Activated CD4-positive, alpha-beta T cell treated with anti-CD3 and anti-CD28 coated beads for 36 hours (primary cell): ENCODE measurements around the gene HCFC1. TPM values are rescaled to one million over a fixed set of nuclear protein-coding genes. Genes with fewer than 3 reads are reported as not detected.
A peak's percentile ranks its signal among the peaks of the same experiment; 100 is the strongest.

ENCODE experiments used
- ATAC-seq: fragments of 200-7000 bp; cut with Tn5 transposase; one replicate; pipeline ENCODE4 v1.10.0; 2021; ENCODE audit warnings: mild to moderate bottlenecking, moderate library complexity
- CTCF ChIA-PET: fragments of 350-600 bp; sonication (Branson Sonifier 250); formaldehyde crosslinking; loops from one replicate; lab custom pipeline; 2021; ENCODE audit warnings: antibody characterized with exemption; lab: Charles Lee
- POLR2A ChIA-PET: fragments of 350-600 bp; sonication (Branson Sonifier 250); formaldehyde crosslinking; loops from one replicate; lab custom pipeline; 2021; ENCODE audit warnings: antibody characterized with exemption, inconsistent platforms; lab: Charles Lee
- DNase-seq: peaks from one replicate; pipeline ENCODE4 v3.0.0-alpha.2; 2020
- H3K27ac Mint-ChIP-seq: one replicate; pipeline ENCODE4 v1.8.0; 2021; ENCODE audit warnings: mixed read lengths
- H3K27me3 Mint-ChIP-seq: one replicate; pipeline ENCODE4 v1.8.0; 2021; ENCODE audit warnings: mixed read lengths
- H3K36me3 Mint-ChIP-seq: one replicate; pipeline ENCODE4 v1.8.0; 2021; ENCODE audit warnings: low read depth, mixed read lengths
- H3K4me1 Mint-ChIP-seq: one replicate; pipeline ENCODE4 v1.8.0; 2021; ENCODE audit warnings: mixed read lengths
- H3K4me3 Mint-ChIP-seq: one replicate; pipeline ENCODE4 v1.8.0; 2021; ENCODE audit warnings: mild to moderate bottlenecking, moderate library complexity, mixed read lengths
- H3K9me3 Mint-ChIP-seq: one replicate; pipeline ENCODE4 v1.8.0; 2021; ENCODE audit warnings: low read depth, mixed read lengths
- intact Hi-C, 2 experiments: fragments of 100-400 bp; cut with DNase I in 1 of 2; cut with micrococcal nuclease in 1 of 2; formaldehyde crosslinking; loops; one replicate each; pipeline versions ENCODE4 v1.14.2 to v1.15.1; 2022 to 2024; cut with DNase I, micrococcal nuclease
- total RNA-seq, 2 experiments: library from RNA; stranded (reverse); gene quantifications; one replicate each; pipeline ENCODE4 v1.2.3, GENCODE V29; 2021

HCFC1 gene
- total RNA-seq, 2 experiments from 2014 or later = 99.5 to 147 TPM

- DNase-seq (peak; percentile 92), ATAC-seq (peak; percentile 45)
- peaks cover 24% of the 10 kb centered on the region for H3K4me1 Mint-ChIP-seq
- intact Hi-C loops = loop anchor here (1.0 to 10.0 kb wide), 12 partner anchors 12 to 790 kb away; partner anchors contain the start of genes EMD (in 2 of the 2), ABCD1 (in 1 of the 2), ATP6AP1 (in 1 of the 2) and BCAP31 (in 1 of the 2)
- POLR2A ChIA-PET = interaction anchor here (1.7 kb wide), 1 partner anchor 47 kb away, joined by 8 read pairs; the partner anchor contains the start of gene ARHGAP4
- no peaks in the 10 kb centered on the region for H3K27me3 Mint-ChIP-seq
- H3K4me3 Mint-ChIP-seq = peak within 1 kb of the TSS; percentile 94
- peak within 1 kb of the TSS; percentile 100 for H3K27ac Mint-ChIP-seq
- CTCF ChIA-PET = no interaction called here
- H3K36me3 Mint-ChIP-seq = peaks cover 25% of the 10 kb centered on the region
- no peaks in the 10 kb centered on the region for H3K9me3 Mint-ChIP-seq
Measured at GRCh38 chrX:153972368-153973126, 929 bp upstream of the HCFC1 start, which contains the start of gene TMEM187. Gene TMEM187 (plus strand): TSS chrX:153972754. CDS start chrX:153982063, 9,309 bp downstream.

GRCh38 chrX:153971124-153971449 lies 531 bp downstream of the HCFC1 start:
- intact Hi-C loops = loop anchor here (1.0 to 10.0 kb wide), 10 partner anchors 43 to 791 kb away; partner anchors contain the start of genes IDH3G (in 2 of the 2), SSR4 (in 2 of the 2), ATP6AP1 (in 1 of the 2) and CCNQ (in 1 of the 2)

GRCh38 chrX:153970357-153971123 lies 1.1 kb downstream of the HCFC1 start:
- Mint-ChIP-seq H3K9me3 (no peaks in the 10 kb centered on the region), H3K4me1 (peaks cover 40% of the 10 kb centered on the region), H3K27me3 (no peaks in the 10 kb centered on the region), H3K27ac (peak overlapping the region; percentile 100), H3K4me3 (peak overlapping the region; percentile 94), H3K36me3 (peaks cover 32% of the 10 kb centered on the region)
- ChIA-PET POLR2A (interaction anchor here (0.7 to 1.7 kb wide), 4 partner anchors 12 to 400 kb away, joined by 3 to 8 read pairs (median 4); partner anchors contain the start of gene ARHGAP4), CTCF (interaction anchor here (0.6 to 1.0 kb wide), 2 partner anchors 47 to 403 kb away, joined by 3 read pairs; no protein-coding TSS in a partner anchor)
- peak; percentile 63 for DNase-seq
- intact Hi-C loops = loop anchor here (1.0 to 10.0 kb wide), 10 partner anchors 42 to 792 kb away; partner anchors contain the start of genes IDH3G (in 2 of the 2), SSR4 (in 2 of the 2), ATP6AP1 (in 1 of the 2) and CCNQ (in 1 of the 2)
- no peak for ATAC-seq

More at GRCh38 chrX:153971124-153971449, 531 bp downstream of the HCFC1 start:
- Mint-ChIP-seq H3K27me3 (no peaks in the 10 kb centered on the region), H3K9me3 (no peaks in the 10 kb centered on the region), H3K4me3 (peak overlapping the region; percentile 94), H3K36me3 (peaks cover 32% of the 10 kb centered on the region), H3K27ac (peak overlapping the region; percentile 100), H3K4me1 (peaks cover 38% of the 10 kb centered on the region)
- ChIA-PET POLR2A (interaction anchor here (0.7 to 1.7 kb wide), 4 partner anchors 13 to 400 kb away, joined by 3 to 8 read pairs (median 4); partner anchors contain the start of gene ARHGAP4), CTCF (interaction anchor here (0.6 to 1.0 kb wide), 3 partner anchors 48 to 402 kb away, joined by 3 to 5 read pairs (median 3); no protein-coding TSS in a partner anchor)
- ATAC-seq (peak; percentile 28), DNase-seq (peak; percentile 92)

GRCh38 chrX:153969904-153970356 lies 1.7 kb downstream of the HCFC1 start:
- intact Hi-C loops = loop anchor here (2.0 to 10.0 kb wide), 7 partner anchors 51 to 792 kb away; partner anchors contain the start of genes ATP6AP1 (in 1 of the 2), CCNQ (in 1 of the 2), DKC1 (in 1 of the 2) and EMD (in 1 of the 2)
- DNase-seq = peak; percentile 47

GRCh38 chrX:153969125-153969903 lies 2.3 kb downstream of the HCFC1 start:
- Mint-ChIP-seq H3K27ac (peak overlapping the region; percentile 86), H3K9me3 (no peaks in the 10 kb centered on the region), H3K27me3 (no peaks in the 10 kb centered on the region), H3K36me3 (peaks cover 36% of the 10 kb centered on the region), H3K4me1 (peaks cover 40% of the 10 kb centered on the region), H3K4me3 (peak overlapping the region; percentile 94)
- DNase-seq (no peak), ATAC-seq (no peak)
- ChIA-PET POLR2A (interaction anchor here (3.1 kb wide), 1 partner anchor 44 kb away, joined by 12 read pairs; the partner anchor contains the start of gene ARHGAP4), CTCF (interaction anchor here (0.6 to 3.7 kb wide), 6 partner anchors 22 to 548 kb away, joined by 3 to 19 read pairs (median 4); partner anchors contain the start of genes IDH3G and SSR4)
- intact Hi-C loops = no loop called here

More at GRCh38 chrX:153969904-153970356, 1.7 kb downstream of the HCFC1 start:
- Mint-ChIP-seq H3K4me1 (peaks cover 44% of the 10 kb centered on the region), H3K4me3 (peak overlapping the region; percentile 94), H3K27me3 (no peaks in the 10 kb centered on the region), H3K27ac (peak overlapping the region; percentile 86), H3K36me3 (peaks cover 32% of the 10 kb centered on the region), H3K9me3 (no peaks in the 10 kb centered on the region)
- ChIA-PET POLR2A (no interaction called here), CTCF (no interaction called here)
- no peak for ATAC-seq

GRCh38 chrX:153968754-153969124 lies 2.9 kb downstream of the HCFC1 start:
- peak overlapping the region; percentile 78 for H3K27ac Mint-ChIP-seq
- H3K27me3 Mint-ChIP-seq = no peaks in the 10 kb centered on the region
- ChIA-PET POLR2A (interaction anchor here (3.1 kb wide), 1 partner anchor 43 kb away, joined by 12 read pairs; the partner anchor contains the start of gene ARHGAP4), CTCF (interaction anchor here (0.6 to 3.7 kb wide), 7 partner anchors 21 to 548 kb away, joined by 3 to 19 read pairs (median 3); partner anchors contain the start of genes IDH3G and SSR4)
- H3K36me3 Mint-ChIP-seq = peaks cover 36% of the 10 kb centered on the region
- ATAC-seq (no peak), DNase-seq (peak; percentile 64)
- intact Hi-C loops = no loop called here
- H3K4me1 Mint-ChIP-seq = peaks cover 36% of the 10 kb centered on the region
- no peaks in the 10 kb centered on the region for H3K9me3 Mint-ChIP-seq
- H3K4me3 Mint-ChIP-seq = peak overlapping the region; percentile 94

- H3K4me1 Mint-ChIP-seq = peaks cover 34% of the 10 kb centered on the region
- ChIA-PET POLR2A (interaction anchor here (1.4 to 3.1 kb wide), 2 partner anchors 43 to 411 kb away, joined by 3 to 12 read pairs; partner anchors contain the start of genes ARHGAP4 and EMD), CTCF (interaction anchor here (1.1 to 3.7 kb wide), 5 partner anchors 16 to 46 kb away, joined by 3 to 19 read pairs (median 3); no protein-coding TSS in a partner anchor)
- no peaks in the 10 kb centered on the region for H3K27me3 Mint-ChIP-seq
- no peaks in the 10 kb centered on the region for H3K9me3 Mint-ChIP-seq
- no peak for DNase-seq
- intact Hi-C loops = no loop called here
- peak overlapping the region; percentile 94 for H3K4me3 Mint-ChIP-seq
- ATAC-seq = no peak
- peaks cover 35% of the 10 kb centered on the region for H3K36me3 Mint-ChIP-seq
- H3K27ac Mint-ChIP-seq = peak overlapping the region; percentile 96
Measured at GRCh38 chrX:153968255-153968654, 3.4 kb downstream of the HCFC1 start.

GRCh38 chrX:153967536-153968224 lies 3.9 kb downstream of the HCFC1 start:
- ChIA-PET POLR2A (interaction anchor here (0.7 to 3.1 kb wide), 7 partner anchors 15 to 411 kb away, joined by 3 to 12 read pairs (median 3); partner anchors contain the start of genes ARHGAP4, EMD and MECP2), CTCF (interaction anchor here (0.8 to 3.7 kb wide), 10 partner anchors 15 to 344 kb away, joined by 3 to 19 read pairs (median 3); no protein-coding TSS in a partner anchor)
- intact Hi-C loops = loop anchor here in 1 of 2 experiments (1.0 kb wide), 2 partner anchors 173 to 243 kb away; partner anchors contain the start of genes ABCD1, BCAP31, IDH3G and SSR4
- no peaks in the 10 kb centered on the region for H3K27me3 Mint-ChIP-seq
- H3K4me1 Mint-ChIP-seq = peaks cover 34% of the 10 kb centered on the region
- peak overlapping the region; percentile 94 for H3K4me3 Mint-ChIP-seq
- peak overlapping the region; percentile 96 for H3K27ac Mint-ChIP-seq
- DNase-seq (peak; percentile 65), ATAC-seq (peak; percentile 10)
- H3K36me3 Mint-ChIP-seq = peaks cover 35% of the 10 kb centered on the region
- no peaks in the 10 kb centered on the region for H3K9me3 Mint-ChIP-seq
